NCI-H1417 treated with DMSO at 0.1 percent for 48 hours (cell line): ENCODE measurements around the gene TENT5C.

Experiments
- DNase-seq: peaks from one replicate; lab custom pipeline; 2025; lab: John Stamatoyannopoulos, UW

Gene TENT5C

GRCh38 chr1:117573386-117574023 is 32.3 kb upstream of the TENT5C start:
- no peak for DNase-seq

- DNase-seq, result no peak
These were observed 31.6 kb upstream of the TENT5C start for GRCh38 chr1:117574161-117574835.

- no peak for DNase-seq
These were observed 30.1 kb upstream of the TENT5C start for GRCh38 chr1:117575586-117576225.

GRCh38 chr1:117576236-117576635 is 29.6 kb upstream of the TENT5C start:
- DNase-seq, result no peak

- DNase-seq, result no peak
These were observed 28.5 kb upstream of the TENT5C start for GRCh38 chr1:117577191-117577885.

- DNase-seq, result no peak
These were observed 27.4 kb upstream of the TENT5C start for GRCh38 chr1:117578466-117578865.

GRCh38 chr1:117579221-117579906 is 26.5 kb upstream of the TENT5C start:
- DNase-seq, result no peak

GRCh38 chr1:117580436-117580835 is 25.4 kb upstream of the TENT5C start:
- no peak for DNase-seq

- DNase-seq, result no peak
These were observed 25.0 kb upstream of the TENT5C start for GRCh38 chr1:117580882-117581281.

- DNase-seq, result no peak
These were observed 24.4 kb upstream of the TENT5C start for GRCh38 chr1:117581391-117581943.

- DNase-seq, result no peak
These were observed 23.4 kb upstream of the TENT5C start for GRCh38 chr1:117582451-117582850.

- DNase-seq, result no peak
These were observed 22.6 kb upstream of the TENT5C start for GRCh38 chr1:117583247-117583646.

GRCh38 chr1:117584181-117584580 is 21.7 kb upstream of the TENT5C start:
- DNase-seq, result no peak

GRCh38 chr1:117585086-117585485 is 20.8 kb upstream of the TENT5C start:
- DNase-seq, result no peak

GRCh38 chr1:117586337-117586736 is 19.5 kb upstream of the TENT5C start:
- no peak for DNase-seq

GRCh38 chr1:117586747-117587498 is 18.9 kb upstream of the TENT5C start:
- no peak for DNase-seq

- DNase-seq, result no peak
These were observed 18.1 kb upstream of the TENT5C start for GRCh38 chr1:117587499-117588356.

GRCh38 chr1:117589544-117589943 is 16.3 kb upstream of the TENT5C start:
- DNase-seq, result no peak

- no peak for DNase-seq
These were observed 15.4 kb upstream of the TENT5C start for GRCh38 chr1:117590273-117590925.

- no peak for DNase-seq
These were observed 14.6 kb upstream of the TENT5C start for GRCh38 chr1:117591252-117591651.
